ENCODE results near the gene CLPX.
A peak's percentile ranks its signal among the peaks of the same experiment; 100 is the strongest.
"Not testable (repeated sequence)": the region's sequence is repeated elsewhere in the genome, so short reads cannot be mapped to it uniquely, and the experiment has no call there.

Gene CLPX

DNA sequence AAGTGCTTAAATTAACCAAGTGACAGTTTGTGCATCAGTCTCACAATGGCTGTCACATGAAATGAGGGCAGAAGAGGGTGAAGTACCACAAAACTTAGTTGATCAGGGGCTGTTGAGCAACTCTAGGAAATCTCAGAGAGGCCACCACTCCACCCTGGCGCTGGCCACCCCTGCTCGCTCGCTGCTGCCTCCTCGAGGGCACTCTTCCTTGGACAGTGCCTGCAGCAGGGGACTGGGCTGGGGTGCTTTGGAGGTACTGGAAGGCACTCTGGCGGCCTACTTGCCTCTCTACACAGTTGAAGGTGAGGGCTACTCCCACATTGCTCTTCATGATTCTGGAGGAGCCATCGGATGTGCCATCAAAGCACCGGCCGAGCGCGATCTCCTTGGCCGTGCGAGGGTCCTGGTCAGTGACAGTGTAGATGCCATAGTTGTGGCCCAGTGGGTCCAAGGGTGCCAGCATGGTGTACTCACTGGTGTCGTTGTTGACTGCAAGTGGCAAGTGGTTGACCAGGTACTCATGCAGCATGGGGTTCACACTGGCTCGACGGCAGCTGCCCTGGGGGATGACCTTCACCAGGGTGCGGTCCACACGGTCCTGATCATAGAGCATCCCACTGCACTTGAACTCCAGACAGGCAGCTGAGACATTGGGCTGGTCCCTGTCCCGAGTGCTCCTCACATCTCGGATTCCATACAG is 11.6 kb upstream of the CLPX start:
- FAIRE-seq (no peak), DNase-seq (ENCODE audit: insufficient read length, low spot score) (no peak)
- TF ChIP-seq POLR2A (IDR thresholded peaks at IDR 0.05; ENCODE audit: low read depth, low read length) = no peak

DNA sequence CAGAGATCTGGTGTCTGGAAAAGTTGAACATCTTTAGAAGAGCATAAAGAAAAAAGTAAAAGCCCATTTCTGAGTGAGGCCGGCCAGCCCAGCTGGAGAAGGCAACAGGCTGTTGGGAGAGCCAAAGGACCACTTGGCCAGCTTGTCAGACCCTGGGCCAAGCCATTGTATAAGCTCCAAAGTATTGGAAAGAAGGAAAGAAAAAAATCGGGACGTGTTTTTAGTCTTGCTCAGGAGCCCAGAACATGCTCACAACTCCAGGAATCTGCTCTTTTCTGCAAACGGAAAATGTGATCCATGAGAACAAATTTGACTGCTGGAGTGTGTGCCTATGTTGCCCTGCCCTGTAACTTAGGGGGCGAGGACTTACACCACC is 10.4 kb upstream of the CLPX start:
- TF ChIP-seq POLR2A (IDR thresholded peaks at IDR 0.05; ENCODE audit: low read depth, low read length) = no peak
- FAIRE-seq = no peak
- no peak for DNase-seq (ENCODE audit: insufficient read length, low spot score)

DNA sequence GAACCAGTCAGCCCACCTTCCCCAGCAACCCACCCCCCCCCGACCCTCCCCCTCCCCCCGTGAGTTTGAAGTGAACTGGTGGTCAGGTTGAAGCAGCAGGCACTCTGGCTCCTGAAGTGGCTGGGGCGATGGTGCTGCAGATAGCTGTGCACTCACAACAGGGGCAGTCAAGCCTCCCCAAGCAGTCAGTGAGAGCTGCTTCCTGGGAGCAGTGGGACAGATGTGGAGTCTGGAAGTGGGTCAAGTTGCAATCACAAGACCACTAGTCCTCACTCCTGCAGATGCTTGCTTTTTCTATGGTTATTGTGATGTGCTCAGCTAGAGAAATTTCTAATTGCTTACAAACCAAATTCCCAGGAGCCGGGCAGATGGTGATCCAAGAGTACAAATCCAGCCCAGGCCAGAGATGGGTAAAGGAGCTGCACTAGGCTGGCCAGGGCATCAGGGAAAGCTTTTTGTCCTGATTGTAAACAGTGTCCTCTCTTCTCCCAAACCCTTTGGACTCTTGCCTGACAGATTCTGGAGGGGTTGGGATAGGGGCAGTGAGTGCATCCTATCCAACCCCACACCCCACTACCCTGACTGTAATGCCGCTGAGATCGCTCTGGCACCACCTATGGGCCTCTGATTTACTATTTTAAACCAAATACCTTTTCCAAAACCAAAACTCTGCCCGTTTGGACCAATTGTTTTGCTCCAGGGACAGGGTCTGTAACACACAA is 9.8 kb upstream of the CLPX start:
- no peak for DNase-seq (ENCODE audit: insufficient read length, low spot score)
- TF ChIP-seq POLR2A (IDR thresholded peaks at IDR 0.05; ENCODE audit: low read depth, low read length) = no peak
- no peak for FAIRE-seq

DNA sequence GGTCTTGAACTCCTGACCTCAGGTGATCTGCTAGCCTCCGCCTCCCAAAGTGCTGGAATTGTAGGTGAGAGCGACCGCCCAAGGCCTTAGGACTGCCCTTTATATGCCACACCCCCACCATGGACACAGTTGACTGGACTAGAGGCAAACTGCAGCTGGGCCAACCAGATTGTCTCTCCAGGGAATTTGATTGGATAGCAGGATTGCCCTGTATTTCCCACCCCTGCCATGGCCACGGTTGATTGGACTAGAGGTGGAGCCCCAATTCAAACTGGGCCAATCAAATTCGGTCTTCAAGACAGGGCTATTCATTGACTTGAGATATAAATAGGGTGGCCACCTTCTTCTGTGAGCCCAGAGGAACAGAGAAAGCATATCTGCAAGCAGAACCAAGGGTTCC is 6.9 kb upstream of the CLPX start:
- FAIRE-seq (no peak), DNase-seq (ENCODE audit: insufficient read length, low spot score) (no peak)
- TF ChIP-seq POLR2A (IDR thresholded peaks at IDR 0.05; ENCODE audit: low read depth, low read length) = no peak

DNA sequence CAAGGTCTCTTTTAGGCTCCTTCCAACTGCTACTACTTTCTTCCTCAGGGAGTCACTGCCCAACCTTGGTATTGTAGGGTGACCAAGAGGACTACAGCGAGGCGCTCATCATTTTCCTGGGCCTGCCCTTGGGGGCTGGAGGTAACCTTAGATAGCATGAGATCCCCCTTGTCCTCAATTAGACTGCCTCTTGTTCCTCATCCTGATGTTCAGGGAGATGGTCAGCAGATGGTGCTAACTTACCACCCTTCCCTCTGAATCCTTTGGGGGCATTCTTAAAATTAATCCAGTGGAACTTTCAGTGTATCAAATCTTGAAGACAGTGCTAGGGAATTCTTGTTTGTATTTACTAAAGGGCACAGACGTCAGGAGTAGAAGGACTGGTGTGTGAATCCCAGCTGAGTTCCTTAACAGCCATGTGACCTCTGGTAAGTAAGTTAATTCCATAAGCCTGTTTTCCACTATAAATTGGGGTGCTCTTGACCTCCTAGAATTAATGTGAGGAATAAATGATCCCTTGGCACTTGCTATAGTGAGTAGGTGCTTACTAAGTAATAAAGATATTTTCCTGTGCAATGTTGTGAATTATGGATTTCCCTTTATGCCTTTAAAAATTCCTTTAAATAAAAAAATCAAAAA is 4.1 kb upstream of the CLPX start:
- no peak for DNase-seq (ENCODE audit: insufficient read length, low spot score)
- FAIRE-seq = no peak
- no peak for TF ChIP-seq POLR2A (IDR thresholded peaks at IDR 0.05; ENCODE audit: low read depth, low read length)

DNA sequence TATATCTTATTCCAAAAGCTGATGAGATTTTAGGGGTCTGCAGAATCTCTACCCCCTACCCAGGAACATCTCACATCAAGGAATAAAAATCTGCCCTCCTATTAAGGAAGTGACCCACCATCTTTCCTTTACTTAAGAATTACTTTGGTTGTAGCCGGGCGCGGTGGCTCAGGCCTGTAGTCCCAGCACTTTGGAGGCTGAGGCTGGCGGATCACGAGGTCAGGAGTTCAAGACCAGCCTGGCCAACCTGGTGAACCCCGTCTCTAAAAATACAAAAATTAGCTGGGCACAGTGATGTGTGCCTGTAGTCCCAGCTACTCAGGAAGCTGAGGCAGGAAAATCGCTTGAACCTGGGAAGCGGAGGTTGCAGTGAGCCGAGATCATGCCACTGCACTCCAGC is 3.3 kb upstream of the CLPX start:
- not testable (repeated sequence) for FAIRE-seq; DNase-seq (ENCODE audit: insufficient read length, low spot score)

DNA sequence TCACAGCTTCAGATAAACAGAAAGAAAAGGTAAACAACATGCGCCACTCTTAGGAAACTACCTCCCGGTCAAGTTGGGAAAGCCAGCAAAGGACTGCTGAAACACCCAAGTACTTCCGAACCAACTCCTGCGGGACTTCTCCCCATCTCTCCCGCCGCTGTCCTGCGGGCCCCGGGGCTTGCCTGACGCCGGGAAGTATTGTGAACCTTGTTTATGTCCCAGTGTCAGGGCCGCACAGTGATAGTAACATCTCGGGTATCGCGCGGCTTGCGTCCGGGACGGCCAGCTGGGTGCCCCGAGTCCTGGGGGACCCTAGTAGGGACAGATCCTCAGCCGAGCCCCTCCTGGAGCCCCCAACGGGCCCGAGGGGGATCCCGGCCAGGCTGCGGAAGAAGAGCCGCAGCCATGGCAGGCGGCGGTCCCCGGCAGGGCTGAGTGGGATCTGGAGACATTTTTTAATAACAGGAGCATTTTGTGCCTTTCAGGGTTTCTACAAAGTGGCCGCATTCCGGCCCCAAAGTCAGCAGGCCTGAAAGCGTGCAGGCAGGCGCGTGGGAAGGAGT is 756 bp downstream of the CLPX start:
- no peak for FAIRE-seq
- DNase-seq (ENCODE audit: insufficient read length, low spot score) = peak; percentile 25
- TF ChIP-seq POLR2A (IDR thresholded peaks at IDR 0.05; ENCODE audit: low read depth, low read length) = no peak

DNA sequence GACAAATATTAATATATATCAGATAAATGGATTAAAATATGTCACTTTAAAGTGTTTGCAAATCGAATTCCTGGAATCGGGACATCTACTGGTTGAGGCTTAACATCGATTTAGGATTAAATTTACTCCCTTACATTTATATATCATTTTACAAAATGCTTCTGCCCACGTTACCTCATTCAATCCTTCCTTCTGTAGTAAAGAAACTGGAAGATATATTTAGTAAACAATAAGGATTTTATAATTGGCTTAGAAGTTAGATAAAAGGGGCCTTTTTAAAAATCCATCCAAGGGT is 1.3 kb downstream of the CLPX start:
- FAIRE-seq = no peak
- TF ChIP-seq POLR2A (IDR thresholded peaks at IDR 0.05; ENCODE audit: low read depth, low read length) = no peak
- DNase-seq (ENCODE audit: insufficient read length, low spot score) = no peak

DNA sequence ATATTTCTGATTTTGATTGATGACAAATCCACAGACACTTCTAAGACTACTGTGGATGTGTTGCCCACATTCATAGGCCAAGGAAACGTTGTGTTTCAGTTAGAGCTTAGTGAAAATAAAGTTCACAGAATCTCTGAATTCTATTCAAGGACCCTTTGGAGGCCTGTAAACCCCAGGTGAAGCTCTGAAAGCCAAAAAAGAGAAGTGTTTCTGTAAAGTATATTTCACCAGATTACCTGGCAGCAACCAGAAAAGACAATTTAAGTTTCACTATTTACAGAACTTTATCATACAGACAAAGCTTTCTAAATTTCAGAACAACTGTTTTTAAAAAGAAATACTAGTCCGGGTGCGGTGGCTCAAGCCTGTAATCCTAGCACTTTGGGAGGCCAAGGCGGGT is 2.6 kb downstream of the CLPX start:
- TF ChIP-seq POLR2A (IDR thresholded peaks at IDR 0.05; ENCODE audit: low read depth, low read length) = no peak
- FAIRE-seq = no peak

DNA sequence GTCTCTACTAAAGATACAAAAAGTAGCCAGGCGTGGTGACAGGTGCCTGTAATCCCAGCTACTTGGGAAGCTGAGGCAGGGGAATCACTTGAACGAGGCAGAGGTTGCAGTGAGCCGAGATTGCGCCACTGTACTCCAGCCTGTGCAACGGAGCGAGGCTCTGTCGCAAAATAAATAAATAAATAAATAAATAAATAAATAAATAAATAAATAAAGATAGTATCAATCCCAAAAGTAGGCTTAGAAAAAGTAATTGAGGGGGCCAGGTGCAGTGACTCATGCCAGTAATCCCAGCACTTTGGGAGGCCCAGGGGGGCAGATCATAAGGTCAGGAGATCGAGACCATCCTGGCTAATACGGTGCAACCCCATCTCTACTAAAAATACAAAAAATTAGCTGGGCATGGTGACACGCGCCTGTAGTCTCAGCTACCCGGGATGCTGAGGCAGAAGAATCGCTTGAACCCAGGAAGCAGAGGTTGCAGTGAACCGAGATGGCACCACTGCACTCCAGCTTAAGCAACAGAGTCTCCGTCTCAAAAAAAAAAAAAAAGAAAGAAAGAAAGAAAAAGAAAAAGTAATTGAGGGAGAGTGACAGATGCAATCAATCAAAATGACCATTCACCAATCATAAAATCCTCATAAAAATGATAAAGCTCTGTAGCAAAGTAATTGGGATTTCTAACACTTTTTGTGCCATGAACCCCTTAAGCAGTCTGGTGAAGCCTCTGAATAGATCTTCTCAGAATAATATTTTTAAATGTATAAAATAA is 3.4 kb downstream of the CLPX start:
- DNase-seq (ENCODE audit: insufficient read length, low spot score); FAIRE-seq: not testable (repeated sequence)

More for the DNA sequence above, 2.6 kb downstream of the CLPX start:
- DNase-seq (ENCODE audit: insufficient read length, low spot score) = no peak

DNA sequence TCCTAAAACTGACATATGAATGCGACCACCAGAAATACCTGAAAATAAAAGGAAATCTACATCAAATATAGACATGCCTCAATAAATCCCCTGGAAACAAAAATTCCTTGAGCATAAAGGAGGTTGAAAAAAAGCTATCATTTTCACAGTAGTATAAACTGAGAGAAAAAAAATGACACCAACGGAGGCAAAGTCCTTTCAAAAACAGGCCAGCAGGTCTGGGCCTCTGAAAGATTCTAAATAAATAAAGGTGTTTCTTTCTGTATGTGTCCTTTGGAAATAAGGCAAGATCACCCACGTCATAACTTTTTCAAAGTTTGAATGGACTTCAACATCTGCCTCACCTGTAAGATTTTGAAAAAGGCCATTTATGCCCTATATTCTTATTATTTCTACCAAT is 5.0 kb downstream of the CLPX start:
- no peak for FAIRE-seq
- DNase-seq (ENCODE audit: insufficient read length, low spot score) = no peak
- no peak for TF ChIP-seq POLR2A (IDR thresholded peaks at IDR 0.05; ENCODE audit: low read depth, low read length)

DNA sequence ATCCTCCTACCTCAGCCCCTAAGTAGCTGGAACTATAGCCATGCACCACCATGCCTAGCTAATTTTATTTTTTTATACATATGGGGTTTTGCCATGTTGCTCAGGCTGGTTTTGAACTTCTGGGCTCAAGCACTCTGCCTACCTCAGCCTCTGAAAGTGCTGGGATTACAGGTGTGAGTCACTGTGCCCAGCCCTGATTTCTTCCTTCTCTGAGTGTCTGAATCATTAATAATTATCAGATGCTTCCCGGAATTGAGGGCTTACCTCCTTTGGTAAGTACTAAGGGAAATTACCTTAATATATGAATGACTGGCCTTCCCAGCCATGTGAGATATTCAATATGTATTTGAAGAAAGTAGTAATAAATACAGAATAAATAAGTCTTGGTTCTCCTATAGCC is 7.2 kb downstream of the CLPX start:
- FAIRE-seq (no peak), DNase-seq (ENCODE audit: insufficient read length, low spot score) (no peak)

DNA sequence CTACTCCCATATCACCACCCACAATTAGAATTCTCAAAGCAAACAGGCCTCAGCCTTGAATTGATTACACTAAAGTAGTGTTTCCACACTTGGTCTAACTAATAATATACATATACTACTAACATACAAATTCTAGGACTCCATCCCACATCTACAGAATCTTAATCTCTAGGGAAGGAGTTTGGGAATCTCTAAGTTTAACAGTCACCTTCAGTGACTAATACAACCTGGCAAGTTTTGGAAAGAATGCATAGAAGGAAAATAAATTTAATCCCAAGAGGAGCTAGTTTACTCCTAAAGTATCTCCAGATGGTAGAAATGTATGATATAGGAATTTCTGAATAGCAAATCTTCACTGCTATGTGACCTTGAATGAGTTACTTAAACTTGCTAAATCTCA is 9.1 kb downstream of the CLPX start:
- FAIRE-seq = no peak
- DNase-seq (ENCODE audit: insufficient read length, low spot score) = no peak
- TF ChIP-seq POLR2A (IDR thresholded peaks at IDR 0.05; ENCODE audit: low read depth, low read length) = no peak

More for the DNA sequence above, 7.2 kb downstream of the CLPX start:
- TF ChIP-seq POLR2A (IDR thresholded peaks at IDR 0.05; ENCODE audit: low read depth, low read length) = no peak

DNA sequence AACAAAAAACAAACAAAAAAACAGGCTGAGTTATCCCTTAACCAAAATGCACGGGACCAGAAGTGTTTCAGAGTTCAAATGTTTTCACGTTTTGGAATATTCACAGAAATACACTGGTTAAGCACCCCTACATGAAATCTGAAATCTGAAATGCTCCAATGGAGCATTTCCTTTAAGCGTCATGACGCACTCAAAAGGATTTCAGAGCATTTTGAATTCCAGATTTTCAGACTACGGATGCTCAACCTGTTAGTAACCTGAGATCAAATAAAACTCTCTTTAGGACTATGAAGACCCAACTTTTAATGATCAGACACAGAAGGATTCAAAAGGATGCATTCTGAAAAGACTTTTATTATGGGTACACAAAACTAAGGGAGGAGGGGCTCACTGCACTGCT is 9.6 kb downstream of the CLPX start:
- no peak for FAIRE-seq
- DNase-seq (ENCODE audit: insufficient read length, low spot score) = no peak
- no peak for TF ChIP-seq POLR2A (IDR thresholded peaks at IDR 0.05; ENCODE audit: low read depth, low read length)

Measured in H54 (cell line).